HG03558 (cell line): ENCODE measurements around the gene PTPRK.

Source experiments
- ATAC-seq: cut with Tn5 transposase; IDR thresholded peaks from one replicate; pipeline ENCODE4 v1.9.1; 2021; ENCODE audit warnings: moderate number of reproducible peaks; ENCODE audit not compliant: unreplicated experiment; ENCODE audit errors: extremely low read depth

Gene PTPRK

DNA sequence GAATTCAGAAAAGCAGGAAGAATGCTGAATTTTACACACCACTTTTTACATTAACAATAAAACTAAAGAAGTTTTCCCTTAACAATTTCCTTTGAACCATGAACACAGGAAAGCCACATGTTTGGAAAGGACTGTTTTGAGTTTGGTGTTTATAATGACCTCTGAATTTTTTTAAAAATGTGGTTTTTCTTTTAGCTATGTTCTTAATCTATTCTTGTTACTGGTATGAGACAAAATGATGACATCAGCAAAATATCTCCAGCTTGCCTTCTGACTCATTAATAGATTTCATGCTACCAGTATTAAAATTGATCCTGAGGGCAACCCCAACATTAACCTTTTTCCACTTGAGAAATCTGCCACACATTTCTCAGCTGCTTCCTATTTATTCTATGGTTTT is 402.0 kb downstream of the PTPRK start:
- no peak for ATAC-seq

DNA sequence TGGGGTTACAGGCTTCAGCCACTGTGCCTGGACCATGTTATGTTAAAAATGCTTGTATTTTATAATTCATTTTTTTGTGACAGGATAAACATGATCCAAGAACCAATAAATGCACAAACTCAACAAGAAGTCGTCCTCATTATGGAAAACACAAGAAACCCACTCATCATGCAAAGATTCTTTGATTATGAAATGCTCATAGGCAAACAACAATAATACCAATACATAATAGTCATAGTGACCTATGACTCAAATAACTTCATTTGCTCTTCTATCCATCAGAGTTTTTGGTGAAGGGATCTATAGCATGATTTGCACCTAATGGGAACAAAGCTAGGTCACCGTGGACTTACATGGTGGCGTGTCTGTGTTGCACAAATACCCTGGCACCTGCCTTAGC is 402.5 kb downstream of the PTPRK start:
- ATAC-seq, result no peak

DNA sequence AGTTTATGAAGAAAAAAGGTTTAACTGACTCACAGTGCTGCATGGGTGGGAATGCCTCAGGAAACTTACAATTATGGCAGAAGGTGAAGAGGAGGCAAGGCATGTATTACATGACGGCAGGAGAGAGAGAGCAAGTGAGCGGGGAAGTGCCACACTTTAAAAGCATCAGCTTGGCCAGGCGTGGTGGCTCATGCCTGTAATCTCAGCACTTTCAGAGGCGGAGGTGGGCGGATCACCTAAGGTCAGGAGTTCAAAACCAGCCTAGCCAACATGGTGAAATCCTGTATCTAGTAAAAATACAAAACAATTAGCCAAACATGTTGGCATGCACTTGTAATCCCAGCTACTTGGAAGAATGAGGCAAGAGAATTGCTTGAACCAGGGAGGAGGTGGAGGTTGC is 406.2 kb downstream of the PTPRK start:
- ATAC-seq, result no peak

DNA sequence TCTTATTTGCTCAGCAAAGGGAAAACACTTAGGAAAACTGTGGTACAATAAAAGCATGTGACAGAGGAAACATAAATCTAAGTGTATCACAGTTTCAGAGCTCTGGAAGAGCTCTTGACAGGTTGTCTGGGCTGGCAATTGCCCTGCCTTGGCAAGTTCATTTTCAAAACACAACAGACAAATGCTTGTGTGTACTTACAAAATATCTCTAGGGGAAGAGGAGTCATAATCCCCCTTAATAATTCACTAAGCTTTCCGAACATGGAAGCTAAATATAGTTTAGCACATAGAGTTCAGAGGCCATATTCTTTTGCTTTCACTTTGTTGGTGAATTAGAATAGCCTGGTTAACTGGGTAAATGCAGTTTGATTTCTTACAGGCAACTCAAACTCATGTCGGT is 407.9 kb downstream of the PTPRK start:
- ATAC-seq, result peak; percentile 79

DNA sequence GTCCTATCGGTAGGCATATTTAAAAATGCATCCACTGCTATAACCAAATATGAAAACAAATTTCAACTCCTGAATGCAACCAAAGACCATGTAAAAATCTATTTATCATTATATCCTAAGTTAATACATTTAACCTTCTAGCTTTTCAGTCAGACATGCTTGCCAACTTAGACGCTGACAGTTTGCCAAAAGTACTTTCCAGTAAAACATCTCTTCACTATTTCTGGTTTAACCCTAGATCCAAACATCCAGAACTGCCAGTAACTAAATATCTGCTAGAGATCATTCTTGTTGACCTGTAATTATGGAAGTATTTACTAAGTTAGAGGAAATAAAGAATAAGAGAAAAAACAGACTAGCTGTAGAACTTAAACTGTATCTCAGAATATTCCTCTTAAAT is 409.3 kb downstream of the PTPRK start:
- ATAC-seq, result no peak

DNA sequence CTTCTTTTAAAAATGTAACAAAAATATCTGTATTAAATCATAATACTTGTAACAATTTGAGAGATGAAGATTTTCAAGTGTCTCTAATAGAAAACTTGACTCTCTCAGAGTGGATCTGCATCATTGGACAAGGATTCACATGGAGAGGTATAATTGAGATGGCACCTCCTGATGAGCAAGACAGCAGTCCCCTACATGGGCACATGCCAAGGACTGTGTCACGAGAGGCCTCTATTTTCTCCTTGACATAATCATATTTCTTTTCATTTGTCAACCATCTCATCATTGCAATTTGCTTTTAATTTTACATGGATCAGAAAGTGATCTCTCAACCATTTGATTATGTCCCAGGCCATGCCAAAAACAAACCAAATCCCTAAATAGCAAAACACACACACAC is 412.7 kb downstream of the PTPRK start:
- no peak for ATAC-seq

DNA sequence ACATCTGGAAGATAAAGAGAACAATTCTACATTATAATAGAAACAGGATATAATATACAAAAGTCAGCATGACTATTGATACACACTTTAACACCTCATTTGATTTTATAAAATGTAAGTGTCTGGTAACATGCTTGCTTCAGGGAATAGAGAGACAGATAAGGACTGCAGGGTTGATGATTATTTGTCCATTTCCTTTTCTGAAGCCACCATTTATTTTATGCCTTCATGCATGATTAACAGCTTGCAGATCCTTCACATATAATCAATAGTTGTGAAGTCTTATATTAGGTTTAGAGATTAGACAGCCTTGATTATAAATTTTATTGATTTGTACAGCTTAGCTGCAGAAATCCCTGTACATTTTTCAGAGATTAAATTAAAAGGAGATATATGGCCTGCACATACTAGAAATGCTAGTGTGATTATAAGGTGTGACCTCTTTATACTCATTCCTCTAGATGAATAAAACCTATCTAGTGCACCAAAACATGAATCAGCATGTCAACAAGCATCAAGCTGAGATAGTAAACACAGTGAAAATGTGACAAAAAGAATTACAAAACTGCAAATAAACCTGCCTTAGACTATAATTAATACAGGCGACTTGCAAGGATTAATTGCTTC is 420.7 kb downstream of the PTPRK start:
- no peak for ATAC-seq

DNA sequence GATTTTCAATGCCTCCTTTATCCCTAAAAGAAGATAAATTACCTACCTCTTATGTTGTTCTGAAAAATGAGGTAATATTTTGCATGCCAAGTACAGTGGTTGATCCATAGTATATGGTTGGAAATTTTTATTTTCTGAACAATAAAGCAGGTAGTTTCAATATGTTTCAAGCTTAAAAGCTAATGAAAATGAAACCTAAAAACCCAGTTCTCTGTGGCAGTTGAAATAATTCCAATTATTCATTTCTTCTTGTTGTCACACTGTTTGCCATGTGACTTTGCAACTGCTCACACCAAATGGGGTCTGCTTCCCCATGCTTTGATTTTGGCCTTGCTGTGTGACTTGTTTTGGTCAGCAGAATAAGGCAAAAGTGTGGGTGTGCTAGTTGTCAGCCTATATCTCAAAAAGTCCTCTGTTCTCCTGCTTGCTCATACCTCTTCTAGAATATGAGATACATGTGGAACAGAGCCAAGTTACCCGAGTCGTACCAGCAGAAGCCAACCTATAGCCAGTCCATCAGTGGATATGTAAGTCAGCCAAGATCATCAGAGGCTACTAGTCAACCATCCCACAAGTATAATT is 422.3 kb downstream of the PTPRK start:
- peak; percentile 40 for ATAC-seq

DNA sequence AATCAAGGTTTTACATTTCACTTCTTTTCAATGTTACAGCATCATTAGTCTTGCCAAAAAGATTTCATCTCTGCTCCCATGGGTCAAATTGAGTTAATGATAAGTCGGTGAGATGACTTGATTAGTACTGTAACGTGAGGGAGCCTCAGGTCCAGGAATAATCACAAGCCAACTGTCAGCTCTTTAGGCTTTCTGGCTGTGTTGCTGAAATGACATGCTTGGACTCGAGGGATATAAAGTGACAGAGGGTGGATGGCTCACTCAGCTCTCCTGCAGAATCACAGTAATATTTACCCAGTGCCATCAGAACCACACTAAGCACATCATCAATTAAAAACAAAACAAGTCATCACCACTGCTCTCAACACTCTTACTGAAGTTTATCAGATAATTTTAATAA is 423.4 kb downstream of the PTPRK start:
- ATAC-seq, result no peak

DNA sequence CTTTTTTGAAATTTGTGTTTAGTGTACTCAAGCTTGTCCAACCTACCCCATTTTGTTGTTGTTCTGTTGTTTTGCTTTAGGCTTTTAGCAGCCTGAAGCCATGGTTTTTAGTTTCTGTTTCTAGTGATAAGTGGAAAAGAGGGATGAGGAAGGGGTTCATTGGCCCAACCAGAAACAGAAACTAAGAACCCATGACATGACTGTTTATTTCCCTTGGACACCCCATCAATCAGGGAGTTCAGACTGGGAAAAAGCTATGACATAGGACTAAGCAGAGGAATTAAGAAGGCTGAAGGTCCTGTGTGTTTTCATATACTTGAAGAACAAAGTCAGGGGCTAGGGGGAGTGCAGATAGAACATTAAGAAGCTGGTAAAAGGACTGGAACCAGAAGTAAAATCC is 425.0 kb downstream of the PTPRK start:
- ATAC-seq, result no peak

DNA sequence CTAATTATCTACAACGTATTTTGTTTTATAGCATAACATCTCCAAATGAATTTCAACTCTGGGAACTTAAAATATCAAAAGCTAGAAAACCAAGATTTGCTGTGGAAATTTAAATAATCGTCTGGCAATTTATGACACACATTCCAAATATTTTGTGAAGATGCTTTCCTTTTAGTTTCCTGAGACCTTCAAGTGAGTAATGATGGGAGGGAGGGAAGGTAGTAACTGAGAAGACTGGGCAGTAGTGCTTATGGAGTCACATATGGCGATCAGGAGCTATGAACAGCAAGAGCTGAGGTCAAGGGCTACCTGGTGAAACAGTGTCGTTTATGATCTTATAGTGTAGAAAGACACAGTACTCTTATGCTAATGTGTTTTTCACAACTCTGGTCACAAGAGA is 441.4 kb downstream of the PTPRK start:
- no peak for ATAC-seq

DNA sequence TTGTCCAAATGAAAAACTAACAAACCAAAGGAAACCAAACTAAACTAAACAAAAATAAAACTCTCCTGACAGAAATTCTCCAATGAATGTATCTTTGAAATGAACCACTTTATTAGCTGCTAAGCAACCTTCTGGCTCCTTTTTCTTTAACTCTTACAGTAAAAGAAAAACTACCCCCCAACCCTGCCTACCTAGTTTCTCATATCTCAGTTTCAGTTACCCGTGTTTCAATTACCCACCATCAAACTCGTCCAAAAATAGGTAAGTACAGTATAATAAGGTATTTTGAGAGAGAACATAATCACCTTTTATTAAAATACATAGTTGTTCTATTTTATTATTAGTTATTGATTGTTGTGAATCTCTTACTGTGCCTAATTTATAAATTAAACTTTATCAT is 442.1 kb downstream of the PTPRK start:
- ATAC-seq, result peak; percentile 45

DNA sequence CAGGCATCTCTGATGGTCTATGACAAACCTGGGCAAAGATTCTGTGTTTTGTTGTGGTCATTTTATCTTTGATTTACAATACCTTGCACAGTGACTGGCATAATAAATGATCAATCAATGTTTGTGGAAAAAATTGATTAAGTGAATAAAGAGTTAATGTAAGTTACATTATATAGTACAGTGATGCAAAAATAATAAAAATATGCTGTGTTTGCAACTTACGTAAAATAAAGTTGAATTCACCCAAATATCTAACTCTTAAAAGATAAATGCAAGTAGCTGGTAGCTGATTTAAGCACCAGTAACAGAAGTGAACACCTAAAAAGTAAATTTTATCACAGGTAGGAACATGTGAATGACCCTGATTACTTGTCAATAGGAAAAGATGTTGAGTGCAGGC is 443.6 kb downstream of the PTPRK start:
- no peak for ATAC-seq

DNA sequence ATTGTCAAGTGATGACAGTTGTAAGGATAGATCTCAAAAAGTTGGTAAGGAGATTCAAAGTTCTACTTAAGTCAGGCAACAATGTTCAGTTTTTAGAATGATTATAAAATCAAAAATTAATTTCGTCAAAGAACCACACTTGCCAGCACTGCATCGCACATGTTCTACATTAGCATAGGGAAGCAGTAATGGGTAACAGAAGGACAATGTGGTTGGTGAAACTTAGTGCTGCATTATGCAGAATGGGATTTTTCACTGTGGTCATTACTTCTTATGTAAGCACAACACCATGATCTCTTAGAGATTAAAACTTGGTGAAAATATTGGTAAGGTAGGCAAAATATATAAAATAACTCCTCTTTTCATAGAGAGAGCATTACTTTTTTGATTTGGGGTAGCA is 445.8 kb downstream of the PTPRK start:
- no peak for ATAC-seq

DNA sequence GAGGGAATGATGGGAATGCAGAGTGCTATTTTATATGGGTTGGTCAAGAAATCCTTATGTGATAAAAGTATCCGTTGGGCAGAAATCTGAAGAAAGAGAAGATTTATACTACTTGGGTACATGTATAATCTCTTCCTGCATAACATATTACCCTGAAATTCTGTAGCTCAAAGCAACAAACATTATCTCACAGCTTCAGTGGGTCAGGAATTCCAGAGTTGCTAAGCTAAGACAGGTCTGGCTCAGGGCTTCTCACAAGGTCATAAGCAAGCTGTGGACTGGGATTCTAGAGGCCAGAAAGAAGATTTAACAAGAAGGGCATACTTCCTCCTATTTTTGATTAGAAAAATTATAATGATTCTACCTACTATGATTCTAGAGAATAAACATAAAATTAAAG is 447.0 kb downstream of the PTPRK start:
- ATAC-seq, result no peak

DNA sequence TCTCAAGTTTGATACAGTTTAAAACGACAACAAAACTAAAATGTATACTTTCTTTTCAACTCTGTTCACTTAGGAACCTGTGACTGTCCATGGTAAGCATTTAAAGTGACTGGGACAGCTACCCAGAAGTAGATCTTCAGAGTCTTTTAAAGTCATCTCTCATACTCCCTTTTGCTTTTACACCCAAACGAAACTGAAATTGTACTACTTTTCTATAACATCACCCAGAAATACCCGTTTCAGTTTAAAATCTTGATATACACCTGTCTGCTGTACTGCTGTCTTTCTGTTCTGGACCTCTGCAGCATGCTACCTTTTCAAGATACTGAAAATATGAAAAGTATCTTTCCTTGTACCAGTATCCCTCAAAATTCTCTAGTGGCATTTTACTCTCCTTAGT is 449.2 kb downstream of the PTPRK start:
- ATAC-seq, result peak; percentile 61

DNA sequence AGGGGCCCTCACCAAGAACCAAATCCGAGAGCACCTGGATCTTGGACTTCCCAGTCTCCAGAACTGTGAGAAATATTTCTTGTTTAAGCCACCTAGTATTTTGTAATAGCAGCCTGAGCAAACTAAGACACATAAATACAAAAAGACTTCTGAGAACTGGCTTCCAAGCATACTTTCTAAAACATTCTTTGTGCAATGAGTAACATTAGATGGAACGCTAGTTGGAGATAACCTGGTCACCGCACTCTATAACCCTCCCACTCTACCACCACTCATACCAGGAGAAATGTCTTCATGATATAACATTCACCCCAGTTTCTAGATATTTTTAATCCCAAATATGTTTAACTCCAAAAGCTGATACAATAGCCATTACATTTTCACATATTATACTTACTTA is 450.0 kb downstream of the PTPRK start:
- no peak for ATAC-seq

DNA sequence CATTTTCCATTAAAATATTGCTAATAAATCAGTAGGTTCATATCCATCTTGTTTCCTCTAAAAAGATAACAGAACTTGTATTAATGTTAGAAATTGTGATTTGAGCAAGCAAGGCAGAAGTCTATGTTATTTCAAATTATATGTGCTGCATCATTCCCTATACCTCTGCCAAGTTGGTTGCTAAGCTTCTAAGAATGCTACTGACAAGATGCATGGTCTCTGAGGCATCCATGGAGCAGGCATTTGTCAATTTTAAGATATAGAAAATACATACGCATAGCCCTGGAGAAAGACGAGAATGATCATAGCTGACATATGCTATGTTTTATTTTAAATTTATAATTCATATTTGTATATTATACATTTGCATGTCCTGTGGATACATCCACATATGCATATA is 451.2 kb downstream of the PTPRK start:
- ATAC-seq, result no peak

DNA sequence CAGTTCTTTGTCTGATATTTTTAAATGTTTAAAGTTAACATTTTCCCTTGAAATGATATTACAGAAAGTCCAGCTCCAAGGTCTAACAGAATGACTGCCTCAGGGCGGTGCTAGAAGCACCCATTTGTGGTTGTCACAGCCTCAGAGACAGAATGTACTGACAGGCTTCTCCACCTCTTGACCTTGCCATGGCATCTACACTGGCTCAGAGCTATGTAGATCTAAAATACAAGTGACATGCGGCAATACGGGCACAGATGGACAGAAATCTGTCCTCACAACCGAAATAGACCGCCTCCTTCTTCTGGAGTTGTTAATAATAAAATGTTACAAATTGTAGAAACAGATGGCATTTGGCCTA is 452.3 kb downstream of the PTPRK start:
- ATAC-seq, result no peak

DNA sequence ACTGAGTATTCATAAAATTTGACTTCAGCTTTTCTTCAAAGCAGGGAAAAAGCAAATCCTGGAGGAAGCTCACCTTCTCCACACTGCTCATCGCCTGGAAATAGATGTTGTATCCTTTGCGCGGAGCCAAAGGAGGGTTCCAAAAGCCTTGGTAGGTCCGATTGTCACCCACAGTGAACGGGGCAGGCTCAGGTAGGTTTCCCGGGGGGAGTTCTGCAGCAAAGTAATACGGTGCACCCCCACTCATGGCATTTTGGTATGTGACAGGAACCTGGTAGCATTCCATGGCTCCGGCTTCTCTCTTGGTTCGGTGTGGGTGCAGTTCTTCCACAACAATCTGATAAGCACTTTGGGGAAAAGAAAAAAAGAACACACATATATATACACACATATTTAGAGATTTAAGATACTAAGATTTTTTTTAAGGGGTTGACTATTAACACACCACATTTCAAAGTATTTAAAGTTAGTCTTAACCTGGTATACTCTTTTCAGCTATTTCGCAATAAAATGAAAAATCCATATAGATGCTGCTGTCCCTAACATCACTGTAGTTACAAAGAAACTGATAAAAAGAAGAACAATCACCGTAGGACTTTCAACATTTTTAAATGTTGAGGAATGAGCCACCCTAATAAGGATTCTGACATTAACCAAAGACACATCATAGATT is 452.8 kb downstream of the PTPRK start:
- ATAC-seq, result no peak

DNA sequence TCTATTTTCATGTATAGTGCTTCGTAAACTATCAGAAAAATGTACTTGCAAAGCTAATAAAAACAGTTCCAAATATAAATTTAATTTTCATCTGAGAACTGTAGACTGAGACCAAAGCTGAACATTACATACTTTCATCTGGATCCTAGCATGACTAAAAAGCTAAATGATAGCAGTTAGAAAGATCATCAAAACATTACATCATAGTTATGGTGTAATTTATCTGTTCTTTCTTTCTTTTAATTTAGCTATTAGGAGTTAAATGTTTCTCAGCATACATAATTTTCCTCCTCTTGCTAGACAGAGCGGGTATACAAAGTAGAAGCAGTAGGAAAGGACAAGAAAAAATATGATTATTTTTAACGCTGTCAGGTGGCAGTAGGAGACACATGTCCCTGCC is 455.3 kb downstream of the PTPRK start:
- ATAC-seq, result no peak

DNA sequence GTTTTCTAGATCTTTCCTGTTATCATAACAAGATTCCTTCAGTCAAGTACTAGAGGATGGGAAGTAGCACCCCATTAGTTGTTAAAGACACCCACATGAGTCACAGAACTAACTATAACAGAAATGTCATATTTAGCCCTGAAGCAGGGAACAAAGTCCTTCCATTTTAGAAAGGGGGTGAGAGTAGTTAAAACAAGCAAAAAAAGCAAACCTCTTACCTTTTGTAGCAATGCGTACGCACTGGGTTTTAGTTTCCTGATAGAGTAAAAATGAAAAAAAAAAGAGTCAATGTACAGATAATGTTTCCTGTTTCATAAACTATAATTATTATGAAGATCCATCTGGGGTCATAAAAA is 455.9 kb downstream of the PTPRK start:
- no peak for ATAC-seq
